HepG2 (cell line): ENCODE measurements around the gene BTBD17. TPM values are rescaled to one million over a fixed set of nuclear protein-coding genes. Genes with fewer than 3 reads are reported as not detected.

ENCODE experiments used
- ADNP ChIP-seq: sonication (generic); formaldehyde crosslinking; IDR thresholded peaks from 2 replicates; pipeline ENCODE4 v1.4.0; 2020; ENCODE audit warnings: missing genetic modification reagents
- ATF3 ChIP-seq: sonication (generic); formaldehyde crosslinking; IDR thresholded peaks from 2 replicates; pipeline ENCODE4 v1.4.0; 2020; ENCODE audit warnings: missing genetic modification reagents
- CTCF ChIP-seq: sonication (generic); formaldehyde crosslinking; IDR thresholded peaks from 2 replicates; pipeline ENCODE4 v1.5.0; 2020; ENCODE audit warnings: mild to moderate bottlenecking, missing genetic modification reagents, moderate library complexity
- DNMT3B ChIP-seq: conservative IDR thresholded peaks from 2 replicates; pipeline ENCODE4 v1.6.1; 2016; ENCODE audit warnings: missing biosample characterization, control low read depth
- KDM1A ChIP-seq: IDR thresholded peaks from 2 replicates; pipeline ENCODE4 v1.6.1; 2016; ENCODE audit warnings: missing compliant biosample characterization
- KLF9 ChIP-seq: IDR thresholded peaks from 2 replicates; pipeline ENCODE4 v1.6.1; 2016; ENCODE audit warnings: low read depth
- NFIB ChIP-seq: sonication (generic); formaldehyde crosslinking; IDR thresholded peaks from 2 replicates; pipeline ENCODE4 v1.9.0; 2021; ENCODE audit warnings: missing genetic modification reagents, mild to moderate bottlenecking, borderline replicate concordance
- PBX3 ChIP-seq: sonication (generic); formaldehyde crosslinking; IDR thresholded peaks from 2 replicates; pipeline ENCODE4 v1.8.1; 2023; ENCODE audit warnings: missing genetic modification reagents, inconsistent platforms, borderline replicate concordance
- POLR2A ChIP-seq, 2 experiments: IDR thresholded peaks; 2 replicates each; pipeline ENCODE4 v1.6.1; 2011; ENCODE audit warnings: low read depth in 2 of 2, low read length in 2 of 2, mild to moderate bottlenecking in 1 of 2, moderate library complexity in 1 of 2; ENCODE audit not compliant: insufficient read depth in 1 of 2
- YEATS4 ChIP-seq: sonication (generic); formaldehyde crosslinking; IDR thresholded peaks from 2 replicates; pipeline ENCODE4 v1.4.0; 2020; ENCODE audit warnings: missing genetic modification reagents, borderline replicate concordance
- ZBED4 ChIP-seq: sonication (generic); formaldehyde crosslinking; IDR thresholded peaks from 2 replicates; pipeline ENCODE4 v1.4.0; 2020; ENCODE audit warnings: missing genetic modification reagents, borderline replicate concordance
- ZFP1 ChIP-seq: IDR thresholded peaks from 2 replicates; pipeline ENCODE4 v1.6.1; 2016
- ZFY ChIP-seq: sonication (generic); formaldehyde crosslinking; IDR thresholded peaks from 2 replicates; pipeline ENCODE4 v1.4.0; 2020; ENCODE audit warnings: missing genetic modification reagents
- ZMYM2 ChIP-seq: sonication (generic); formaldehyde crosslinking; IDR thresholded peaks from 2 replicates; pipeline ENCODE4 v1.8.0; 2022; ENCODE audit warnings: mild to moderate bottlenecking, missing genetic modification reagents
- ZNF629 ChIP-seq: sonication (generic); formaldehyde crosslinking; conservative IDR thresholded peaks from 2 replicates; pipeline ENCODE4 v1.5.0; 2020; ENCODE audit warnings: missing genetic modification reagents
- ZNF691 ChIP-seq: sonication (generic); formaldehyde crosslinking; IDR thresholded peaks from 2 replicates; pipeline ENCODE4 v1.4.0; 2020; ENCODE audit warnings: missing genetic modification reagents, low read depth, mild to moderate bottlenecking, borderline replicate concordance
- ZNF761 ChIP-seq: sonication (generic); formaldehyde crosslinking; conservative IDR thresholded peaks from 2 replicates; pipeline ENCODE4 v1.4.0; 2020; ENCODE audit warnings: mild to moderate bottlenecking, missing genetic modification reagents
- ZNF775 ChIP-seq: sonication (generic); formaldehyde crosslinking; IDR thresholded peaks from 2 replicates; pipeline ENCODE4 v1.4.0; 2020; ENCODE audit warnings: missing genetic modification reagents, mild to moderate bottlenecking, moderate library complexity, borderline replicate concordance
- ZSCAN21 ChIP-seq: sonication (generic); formaldehyde crosslinking; IDR thresholded peaks from 2 replicates; pipeline ENCODE4 v1.8.0; 2022; ENCODE audit warnings: mild to moderate bottlenecking, missing genetic modification reagents, moderate library complexity, borderline replicate concordance
- polyA plus RNA-seq, 8 experiments: library from polyadenylated mRNA; depleted of rRNA in 3 of 8; stranded (reverse) in 7 of 8; unstranded in 1 of 8; fragments of >200 nt; fragmentation: Illumina TruSeq in 4 of 8; extraction: Trizol in 4 of 8; gene quantifications; 2 replicates each; pipeline versions ENCODE4 v1.2.1 to v1.2.3, GENCODE V29; 2011 to 2016; ENCODE audit warnings: low read depth in 4 of 8, missing spikeins in 1 of 8, mixed read lengths in 1 of 8; ENCODE audit not compliant: insufficient read depth in 1 of 8
- total RNA-seq, 5 experiments: library from RNA; depleted of rRNA; stranded (reverse); fragments of >200 nt; fragmentation: Illumina TruSeq; extraction: Trizol; gene quantifications; 2 replicates each; pipeline ENCODE4 v1.2.3, GENCODE V29; 2016; ENCODE audit warnings: low read depth in 1 of 5

BTBD17 gene
- total and polyA plus RNA-seq, 2 of the 13 experiments (the other 11 are each of a cell fraction or from before 2014, with no cell fraction given), result not detected

GRCh38 chr17:74373838-74374606 lies 12.4 kb upstream of the BTBD17 start (continued):
- TF ChIP-seq PBX3 (CRISPR knock-in tag) (no peak), ZFY (CRISPR knock-in tag) (0 out of 2 replicates have a peak, but pooled peaks have one; percentile 32), NFIB (CRISPR knock-in tag) (no peak), ZFP1 (peak; percentile 73), POLR2A (IDR thresholded peaks at IDR 0.05; ENCODE audit: insufficient read depth in 1 of 2, low read depth in 2 of 2, low read length in 2 of 2) (no peak), YEATS4 (CRISPR knock-in tag) (no peak), ZNF691 (peak; percentile 79; the same call in 1 of the 2 replicates), KDM1A (peak; percentile 69), ZSCAN21 (CRISPR knock-in tag) (peak; percentile 47; the same call in 1 of the 2 replicates), ZBED4 (CRISPR knock-in tag) (no peak; the same call in 1 of the 2 replicates), ZNF775 (CRISPR knock-in tag) (no peak), ZNF629 (CRISPR knock-in tag) (no peak; the same call in 1 of the 2 replicates), ADNP (CRISPR knock-in tag) (no peak), ZNF761 (CRISPR knock-in tag) (peak; percentile 90; the same call in 1 of the 2 replicates), KLF9 (CRISPR knock-in tag) (no peak; the same call in 1 of the 2 replicates), CTCF (CRISPR knock-in tag) (peak; percentile 42), DNMT3B (CRISPR knock-in tag) (no peak), ATF3 (peak; percentile 95), ZMYM2 (no peak)
